ENCODE measurements around the gene PITRM1. TPM values are rescaled to one million over a fixed set of nuclear protein-coding genes. Genes with fewer than 3 reads are reported as not detected.

Gene PITRM1
- total RNA-seq, 1 experiment from 2014 or later, result 70.4 TPM

DNA sequence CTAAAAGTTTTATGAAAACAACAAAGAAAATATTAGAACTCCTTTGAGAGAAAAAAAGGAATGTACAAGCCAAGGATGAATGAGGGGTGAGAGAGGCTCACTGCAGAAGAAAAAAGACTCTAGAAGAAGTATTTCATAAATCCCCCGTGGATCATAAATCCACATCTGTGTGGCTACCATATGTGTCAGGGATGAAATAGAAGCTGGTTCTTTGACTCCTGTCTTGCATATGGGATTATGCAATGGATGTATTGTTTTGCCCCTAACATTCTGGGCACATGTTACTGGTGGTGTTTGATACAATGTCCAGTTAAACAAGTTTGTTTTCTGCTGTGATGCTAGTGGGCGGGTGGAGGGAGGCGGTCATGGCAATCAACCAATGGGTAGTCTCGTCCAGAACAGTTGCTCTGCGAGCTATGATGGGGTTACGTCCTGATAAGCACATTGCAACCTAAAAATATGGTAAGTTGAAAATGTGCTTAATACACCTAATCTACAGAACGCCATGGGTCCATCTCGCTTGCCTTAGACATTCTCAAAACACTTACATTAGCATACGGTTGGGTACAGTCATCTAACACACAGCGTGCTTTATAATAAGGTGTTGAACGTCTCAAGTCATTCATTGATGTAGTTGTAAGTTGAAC lies 34.1 kb upstream of the PITRM1 start:
- CTCF ChIA-PET, result interaction anchor here (0.7 kb wide), 1 partner anchor 81 kb away, joined by 3 read pairs; no protein-coding TSS in a partner anchor
- TF ChIP-seq, protein P1, sequence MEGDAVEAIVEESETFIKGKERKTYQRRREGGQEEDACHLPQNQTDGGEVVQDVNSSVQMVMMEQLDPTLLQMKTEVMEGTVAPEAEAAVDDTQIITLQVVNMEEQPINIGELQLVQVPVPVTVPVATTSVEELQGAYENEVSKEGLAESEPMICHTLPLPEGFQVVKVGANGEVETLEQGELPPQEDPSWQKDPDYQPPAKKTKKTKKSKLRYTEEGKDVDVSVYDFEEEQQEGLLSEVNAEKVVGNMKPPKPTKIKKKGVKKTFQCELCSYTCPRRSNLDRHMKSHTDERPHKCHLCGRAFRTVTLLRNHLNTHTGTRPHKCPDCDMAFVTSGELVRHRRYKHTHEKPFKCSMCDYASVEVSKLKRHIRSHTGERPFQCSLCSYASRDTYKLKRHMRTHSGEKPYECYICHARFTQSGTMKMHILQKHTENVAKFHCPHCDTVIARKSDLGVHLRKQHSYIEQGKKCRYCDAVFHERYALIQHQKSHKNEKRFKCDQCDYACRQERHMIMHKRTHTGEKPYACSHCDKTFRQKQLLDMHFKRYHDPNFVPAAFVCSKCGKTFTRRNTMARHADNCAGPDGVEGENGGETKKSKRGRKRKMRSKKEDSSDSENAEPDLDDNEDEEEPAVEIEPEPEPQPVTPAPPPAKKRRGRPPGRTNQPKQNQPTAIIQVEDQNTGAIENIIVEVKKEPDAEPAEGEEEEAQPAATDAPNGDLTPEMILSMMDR (IDR thresholded peaks at IDR 0.05; ENCODE audit: unreplicated experiment), result no peak

DNA sequence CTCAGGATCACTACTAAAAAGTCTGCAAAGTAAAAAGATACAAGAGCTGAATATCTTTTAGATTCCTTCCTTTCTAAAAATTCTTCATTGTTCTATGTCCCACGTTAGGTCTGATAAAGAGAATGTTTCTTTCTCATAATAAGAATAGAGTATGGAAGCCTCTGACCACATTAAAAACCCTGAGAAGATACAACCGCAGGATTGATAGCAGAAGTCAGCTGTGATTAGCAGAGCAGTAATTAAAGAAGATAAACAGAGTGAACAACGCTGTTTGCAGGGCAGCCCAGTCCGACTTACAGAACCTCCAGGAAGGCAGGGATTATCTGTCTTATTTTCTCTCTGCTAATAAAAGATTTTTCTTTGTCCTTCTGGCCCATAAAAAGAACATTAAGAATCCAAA lies 31.4 kb upstream of the PITRM1 start:
- Mint-ChIP-seq H3K36me3 (ENCODE audit: insufficient read depth, unreplicated experiment) (no peaks in the 10 kb centered on the region), H3K27ac (ENCODE audit: unreplicated experiment) (no peak overlapping the region), H3K4me3 (ENCODE audit: low read depth, unreplicated experiment) (no peak overlapping the region), H3K9me3 (ENCODE audit: low read depth, unreplicated experiment) (no peaks in the 10 kb centered on the region), H3K27me3 (ENCODE audit: unreplicated experiment) (peaks cover 36% of the 10 kb centered on the region), H3K4me1 (ENCODE audit: low read depth, unreplicated experiment) (no peaks in the 10 kb centered on the region)
- BruUV-seq (replicated peaks), result no TSS peak
- no peak for DNase-seq
- intact Hi-C loops (cut with micrococcal nuclease; ENCODE audit: unreplicated experiment), result no loop called here
- CTCF ChIA-PET, result no interaction called here
- TF ChIP-seq, protein P1 (IDR thresholded peaks at IDR 0.05; ENCODE audit: unreplicated experiment), result no peak

More for the DNA sequence above, 34.1 kb upstream of the PITRM1 start:
- peaks cover 32% of the 10 kb centered on the region for H3K27me3 Mint-ChIP-seq (ENCODE audit: unreplicated experiment)
- H3K27ac Mint-ChIP-seq (ENCODE audit: unreplicated experiment), result no peak overlapping the region
- no TSS peak for BruUV-seq (replicated peaks)
- H3K4me1 Mint-ChIP-seq (ENCODE audit: low read depth, unreplicated experiment), result no peaks in the 10 kb centered on the region
- H3K4me3 Mint-ChIP-seq (ENCODE audit: low read depth, unreplicated experiment), result no peak overlapping the region
- H3K9me3 Mint-ChIP-seq (ENCODE audit: low read depth, unreplicated experiment), result peaks cover 2% of the 10 kb centered on the region
- no peak for DNase-seq
- H3K36me3 Mint-ChIP-seq (ENCODE audit: insufficient read depth, unreplicated experiment), result no peaks in the 10 kb centered on the region
- intact Hi-C loops (cut with micrococcal nuclease; ENCODE audit: unreplicated experiment), result no loop called here

DNA sequence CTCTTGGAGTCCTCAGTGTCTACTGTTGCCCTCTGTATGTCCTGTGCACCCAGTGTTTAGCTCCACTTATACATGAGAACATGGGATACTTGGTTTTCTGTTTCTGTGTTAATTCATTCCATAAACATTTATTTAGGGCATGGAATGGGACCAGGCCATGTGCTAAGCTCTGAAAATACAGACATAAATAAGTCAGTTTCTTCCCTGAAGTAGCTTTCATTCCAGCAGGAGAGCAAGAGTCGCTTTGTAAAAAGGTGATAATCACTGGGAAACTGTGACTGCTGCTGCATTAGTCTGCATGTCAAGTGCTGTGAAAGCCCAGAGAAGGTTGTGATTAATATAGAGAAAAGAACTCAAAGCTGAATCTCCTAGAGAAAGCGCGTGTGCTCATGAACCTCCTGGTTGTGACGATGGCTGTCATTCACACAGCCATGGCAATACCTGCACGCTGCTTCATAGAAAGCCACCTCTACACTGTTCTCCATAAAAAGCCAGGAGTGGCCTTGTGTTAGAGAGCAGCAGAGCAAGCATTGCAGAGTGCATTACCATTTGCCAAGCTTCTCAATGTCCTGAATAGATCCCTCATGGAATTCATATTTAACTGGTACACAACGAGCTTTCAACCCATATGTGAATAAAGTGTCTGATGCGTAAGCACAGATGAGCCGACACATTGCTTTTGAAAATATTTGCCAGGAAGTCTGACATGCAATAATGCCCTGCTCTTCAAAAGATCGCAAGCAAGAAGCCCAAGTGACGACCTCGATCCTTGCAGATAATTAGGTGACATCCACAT lies 30.6 kb upstream of the PITRM1 start:
- DNase-seq, result no peak
- CTCF ChIA-PET, result no interaction called here
- H3K9me3 Mint-ChIP-seq (ENCODE audit: low read depth, unreplicated experiment), result no peaks in the 10 kb centered on the region
- intact Hi-C loops (cut with micrococcal nuclease; ENCODE audit: unreplicated experiment), result no loop called here
- H3K27me3 Mint-ChIP-seq (ENCODE audit: unreplicated experiment), result peaks cover 34% of the 10 kb centered on the region
- no TSS peak for BruUV-seq (replicated peaks)
- TF ChIP-seq, protein P1 (IDR thresholded peaks at IDR 0.05; ENCODE audit: unreplicated experiment), result no peak
- H3K4me3 Mint-ChIP-seq (ENCODE audit: low read depth, unreplicated experiment), result no peak overlapping the region
- no peaks in the 10 kb centered on the region for H3K36me3 Mint-ChIP-seq (ENCODE audit: insufficient read depth, unreplicated experiment)
- H3K27ac Mint-ChIP-seq (ENCODE audit: unreplicated experiment), result no peak overlapping the region
- no peaks in the 10 kb centered on the region for H3K4me1 Mint-ChIP-seq (ENCODE audit: low read depth, unreplicated experiment)

DNA sequence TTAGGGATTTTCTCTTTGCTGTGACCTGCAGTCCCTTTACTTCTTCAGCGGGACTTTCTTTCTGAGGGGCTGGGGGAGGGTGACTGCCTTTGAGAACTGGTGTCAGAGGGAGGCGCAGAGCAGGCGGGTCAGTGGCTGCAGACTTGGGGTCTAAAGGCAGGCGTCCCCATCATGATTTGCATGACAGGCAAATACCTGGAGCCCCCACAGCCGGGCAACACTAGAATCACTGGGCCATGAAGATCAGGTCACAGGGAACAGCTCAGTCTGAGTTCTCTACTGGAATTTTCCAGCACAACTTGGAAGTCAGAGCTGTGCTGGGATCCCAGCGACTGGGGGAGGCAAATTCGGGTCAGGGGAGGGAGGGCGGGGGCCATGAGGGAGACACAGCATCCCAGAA lies 29.2 kb upstream of the PITRM1 start:
- CTCF ChIA-PET, result no interaction called here
- Mint-ChIP-seq H3K27ac (ENCODE audit: unreplicated experiment) (no peak overlapping the region), H3K36me3 (ENCODE audit: insufficient read depth, unreplicated experiment) (no peaks in the 10 kb centered on the region)

More for the DNA sequence above, 29.2 kb upstream of the PITRM1 start:
- Mint-ChIP-seq H3K4me3 (ENCODE audit: low read depth, unreplicated experiment) (no peak overlapping the region), H3K27me3 (ENCODE audit: unreplicated experiment) (peaks cover 24% of the 10 kb centered on the region), H3K9me3 (ENCODE audit: low read depth, unreplicated experiment) (no peaks in the 10 kb centered on the region), H3K4me1 (ENCODE audit: low read depth, unreplicated experiment) (peaks cover 8% of the 10 kb centered on the region)
- intact Hi-C loops (cut with micrococcal nuclease; ENCODE audit: unreplicated experiment), result no loop called here
- BruUV-seq (replicated peaks), result no TSS peak
- TF ChIP-seq, protein P1 (IDR thresholded peaks at IDR 0.05; ENCODE audit: unreplicated experiment), result no peak
- no peak for DNase-seq

All from Calu3 (cell line).